CD4-positive, alpha-beta T cell treated with Interleukin-4 for 1 hour (primary cell): Measurements from ENCODE around the gene MORC4.
"Not testable (repeated sequence)": the region's sequence is repeated elsewhere in the genome, so short reads cannot be mapped to it uniquely, and the experiment has no call there.

Experiments used
- DNase-seq, 2 donors: peaks; one replicate each; pipeline ENCODE4 v3.0.0-alpha.2; 2020 to 2022

Gene MORC4

GRCh38 chrX:107000013-107000515 lies at the start of gene MORC4:
Gene MORC4 (minus strand): TSS chrX:107000212. CDS start chrX:106999969, 243 bp downstream.
- DNase-seq, result peak; percentile 72 to 73

GRCh38 chrX:107047622-107048021 lies 47.6 kb upstream of the MORC4 start:
- no peak for DNase-seq

GRCh38 chrX:107029752-107030151 lies 29.7 kb upstream of the MORC4 start:
- no peak for DNase-seq

GRCh38 chrX:107025545-107025944 lies 25.5 kb upstream of the MORC4 start:
- DNase-seq, result peak in 1 of 2 donors; percentile 22

- no peak for DNase-seq
These were observed 14.9 kb upstream of the MORC4 start for GRCh38 chrX:107014936-107015335.

GRCh38 chrX:107008034-107008433 lies 8.0 kb upstream of the MORC4 start:
- no peak for DNase-seq

GRCh38 chrX:106999002-106999975 lies 723 bp downstream of the MORC4 start:
- DNase-seq, result peak; percentile 37 to 43

- no peak for DNase-seq
These were observed 2.4 kb downstream of the MORC4 start for GRCh38 chrX:106997611-106998010.

GRCh38 chrX:106995678-106996077 lies 4.3 kb downstream of the MORC4 start:
- DNase-seq, result no peak

- peak in 1 of 2 donors; percentile 10 for DNase-seq
These were observed 12.5 kb downstream of the MORC4 start for GRCh38 chrX:106987488-106987887.

GRCh38 chrX:106980952-106981626 lies 18.9 kb downstream of the MORC4 start:
- no peak for DNase-seq

GRCh38 chrX:106976416-106976815 lies 23.6 kb downstream of the MORC4 start:
- no peak for DNase-seq

GRCh38 chrX:106973433-106974149 lies 26.4 kb downstream of the MORC4 start:
- DNase-seq, result no peak

- no peak for DNase-seq
These were observed 27.1 kb downstream of the MORC4 start for GRCh38 chrX:106972896-106973295.

- DNase-seq, result not testable (repeated sequence)
These were observed 33.5 kb downstream of the MORC4 start for GRCh38 chrX:106966547-106966946.

GRCh38 chrX:106964290-106964689 lies 35.7 kb downstream of the MORC4 start:
- no peak for DNase-seq

GRCh38 chrX:106963111-106963510 lies 36.9 kb downstream of the MORC4 start:
- DNase-seq, result no peak

GRCh38 chrX:106959901-106960300 lies 40.1 kb downstream of the MORC4 start:
- no peak for DNase-seq

GRCh38 chrX:106957856-106958255 lies 42.2 kb downstream of the MORC4 start:
- DNase-seq, result no peak

GRCh38 chrX:106955004-106955772 lies 44.8 kb downstream of the MORC4 start:
- DNase-seq, result no peak

- DNase-seq, result no peak
These were observed 46.0 kb downstream of the MORC4 start for GRCh38 chrX:106954041-106954440.

GRCh38 chrX:106952988-106953387 lies 47.0 kb downstream of the MORC4 start:
- DNase-seq, result peak in 1 of 2 donors; percentile 7
